ENCODE data around the gene CGGBP1.

- TF ChIP-seq CTCF (conservative IDR thresholded peaks at IDR 0.05; ENCODE audit: low read length): no peak
- TF ChIP-seq EZH2phosphoT487 (IDR thresholded peaks at IDR 0.05; ENCODE audit: borderline replicate concordance, low read depth, low read length): no peak
These were observed 39.8 kb downstream of the CGGBP1 start for GRCh38 chr3:88019024-88019423.
